Karpas-422 (cell line): ENCODE results near the gene ZNF362. TPM values are rescaled to one million over a fixed set of nuclear protein-coding genes. Genes with fewer than 3 reads are reported as not detected.

ENCODE experiments used
- DNase-seq: peaks from one replicate; pipeline ENCODE4 v3.0.0-alpha.2; 2015
- H2AFZ ChIP-seq: fragments of 200-600 bp; sonication (generic); 2 replicates; pipeline ENCODE4 v1.6.1; 2014; ENCODE audit warnings: antibody characterized with exemption, low read length, mixed read lengths
- H3K27ac ChIP-seq: fragments of 200-600 bp; sonication (generic); 2 replicates; pipeline ENCODE4 v1.5.1; 2014; ENCODE audit warnings: mild to moderate bottlenecking, low read length, moderate library complexity
- H3K27me3 ChIP-seq: fragments of 200-600 bp; sonication (generic); 2 replicates; pipeline ENCODE4 v1.6.1; 2014; ENCODE audit warnings: low read length, mixed read lengths
- H3K36me3 ChIP-seq: fragments of 200-600 bp; sonication (generic); 2 replicates; pipeline ENCODE4 v1.6.1; 2014; ENCODE audit warnings: low read length, mixed read lengths; ENCODE audit not compliant: insufficient read depth
- H3K4me1 ChIP-seq: fragments of 200-600 bp; sonication (generic); 2 replicates; pipeline ENCODE4 v1.6.1; 2014; ENCODE audit warnings: mild to moderate bottlenecking, low read length, mixed read lengths
- H3K4me2 ChIP-seq: fragments of 200-600 bp; sonication (generic); 2 replicates; pipeline ENCODE4 v1.6.1; 2014; ENCODE audit warnings: low read length, low read depth, mild to moderate bottlenecking; ENCODE audit not compliant: poor library complexity, severe bottlenecking
- H3K4me3 ChIP-seq: fragments of 200-600 bp; sonication (generic); 2 replicates; pipeline ENCODE4 v1.5.1; 2014; ENCODE audit warnings: mild to moderate bottlenecking, antibody characterized with exemption, low read length, mixed read lengths
- H3K79me2 ChIP-seq: fragments of 200-600 bp; sonication (generic); 2 replicates; pipeline ENCODE4 v1.6.1; 2014; ENCODE audit warnings: mild to moderate bottlenecking, low read length, mixed read lengths
- H3K9ac ChIP-seq: fragments of 200-600 bp; sonication (generic); 2 replicates; pipeline ENCODE4 v1.6.0; 2014; ENCODE audit warnings: low read length
- H3K9me2 ChIP-seq: fragments of 200-600 bp; sonication (generic), shearing (Covaris generic); replicated peaks from 2 replicates; pipeline ENCODE4 v1.6.0; 2014; ENCODE audit warnings: mild to moderate bottlenecking, low read length, moderate library complexity; ENCODE audit not compliant: insufficient read depth
- H3K9me3 ChIP-seq: fragments of 300-700, 200-600 bp; sonication (generic); 2 replicates; pipeline ENCODE4 v1.6.1; 2014; ENCODE audit warnings: low read length, mixed read lengths
- H4K20me1 ChIP-seq: fragments of 200-600 bp; sonication (generic); 2 replicates; pipeline ENCODE4 v1.6.1; 2014; ENCODE audit warnings: mild to moderate bottlenecking, antibody characterized with exemption, low read length, low read depth; ENCODE audit not compliant: insufficient read depth
- total RNA-seq: library from RNA; depleted of rRNA; stranded (reverse); fragments of >200 nt; shearing (Covaris generic); gene quantifications from 2 replicates; pipeline ENCODE4 v1.2.3, GENCODE V29; 2014; ENCODE audit warnings: low replicate concordance

The ZNF362 gene
- total RNA-seq, 1 experiment from 2014 or later, result 16.7 TPM

DNA sequence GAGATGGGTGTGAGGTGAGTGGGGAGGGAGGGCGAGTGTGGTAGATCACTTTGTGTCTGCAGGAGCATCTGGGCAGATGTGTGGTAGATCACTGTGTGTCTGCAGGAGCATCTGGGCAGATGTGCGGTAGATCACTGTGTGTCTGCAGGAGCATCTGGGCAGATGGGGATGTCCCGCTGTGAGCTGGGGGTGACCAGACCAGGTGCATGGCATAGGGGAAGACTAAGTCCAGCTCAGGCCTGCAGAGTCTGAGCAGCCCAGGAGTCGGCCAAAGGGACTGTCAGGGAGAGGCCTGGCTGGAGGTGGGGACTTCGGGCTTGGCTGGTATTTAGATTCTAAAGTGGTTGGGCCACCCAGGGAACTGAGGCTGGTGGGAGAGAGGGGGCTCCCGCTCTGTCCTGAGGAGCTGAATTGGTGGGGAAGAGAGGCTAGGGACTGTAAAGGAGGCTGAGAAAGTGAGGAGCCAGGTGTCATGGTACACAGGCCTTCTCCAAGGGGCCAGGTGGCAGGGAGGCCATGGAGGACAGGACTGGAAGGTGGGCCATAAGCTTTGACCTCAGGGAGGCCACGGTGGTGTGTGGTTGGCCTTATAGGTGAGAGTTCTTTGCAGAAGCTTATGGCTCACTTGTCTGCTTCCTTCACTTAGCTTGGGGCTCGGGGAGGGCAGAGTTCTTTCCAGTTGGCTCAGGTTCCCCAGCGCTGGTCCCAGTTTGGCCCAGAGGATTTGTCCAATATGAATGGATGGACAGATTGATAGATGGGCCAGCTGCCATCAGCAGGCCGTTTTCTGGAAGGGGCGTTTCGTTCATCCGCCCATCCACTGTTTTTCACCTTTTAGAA lies 15.6 kb downstream of the ZNF362 start:
- Histone ChIP-seq H3K79me2 (no peaks in the 10 kb centered on the region), H4K20me1 (no peaks in the 10 kb centered on the region), H3K4me2 (no peak overlapping the region), H3K36me3 (no peaks in the 10 kb centered on the region), H3K4me1 (peaks cover 27% of the 10 kb centered on the region), H3K9me3 (no peaks in the 10 kb centered on the region), H3K27ac (no peak overlapping the region), H3K27me3 (no peaks in the 10 kb centered on the region), H3K4me3 (no peak overlapping the region), H3K9me2 (no peaks in the 10 kb centered on the region), H2AFZ (no peak overlapping the region), H3K9ac (no peak overlapping the region)
- DNase-seq, result no peak

GRCh38 chr1:33272509-33272908 lies 16.2 kb downstream of the ZNF362 start:
- H3K9ac ChIP-seq, result no peak overlapping the region
- no peaks in the 10 kb centered on the region for H3K27me3 ChIP-seq
- no peaks in the 10 kb centered on the region for H4K20me1 ChIP-seq
- no peak overlapping the region for H3K4me3 ChIP-seq
- H3K36me3 ChIP-seq, result no peaks in the 10 kb centered on the region
- no peak overlapping the region for H3K4me2 ChIP-seq
- no peaks in the 10 kb centered on the region for H3K9me3 ChIP-seq
- H3K4me1 ChIP-seq, result peaks cover 21% of the 10 kb centered on the region
- H2AFZ ChIP-seq, result no peak overlapping the region
- no peaks in the 10 kb centered on the region for H3K9me2 ChIP-seq
- H3K79me2 ChIP-seq, result no peaks in the 10 kb centered on the region
- no peak for DNase-seq
- H3K27ac ChIP-seq, result no peak overlapping the region

DNA sequence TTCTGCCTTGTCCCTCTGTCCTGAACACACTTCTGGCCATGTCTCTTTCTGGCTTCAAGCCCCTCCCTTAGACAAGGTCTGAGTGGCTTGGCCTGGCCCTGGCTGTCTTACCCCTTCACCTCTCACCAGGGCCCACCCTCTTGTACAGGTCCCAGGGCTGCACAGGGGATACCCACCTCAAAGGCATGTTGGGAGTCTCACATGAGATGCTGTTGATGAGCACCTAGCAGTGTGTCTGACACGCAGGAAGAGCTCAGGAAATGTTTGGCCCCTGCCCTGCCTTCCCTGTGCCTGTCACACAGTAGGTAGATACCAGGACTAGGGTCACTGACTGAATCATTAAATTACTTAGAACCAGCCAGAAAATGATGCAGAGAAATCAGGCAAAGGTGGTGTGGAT lies 16.6 kb downstream of the ZNF362 start:
- Histone ChIP-seq H2AFZ (no peak overlapping the region), H3K9ac (no peak overlapping the region), H3K4me2 (no peak overlapping the region), H3K27ac (no peak overlapping the region), H3K9me3 (no peaks in the 10 kb centered on the region), H3K4me1 (peaks cover 20% of the 10 kb centered on the region), H3K4me3 (no peak overlapping the region), H3K36me3 (no peaks in the 10 kb centered on the region), H3K79me2 (no peaks in the 10 kb centered on the region), H4K20me1 (no peaks in the 10 kb centered on the region), H3K9me2 (no peaks in the 10 kb centered on the region), H3K27me3 (no peaks in the 10 kb centered on the region)
- no peak for DNase-seq

DNA sequence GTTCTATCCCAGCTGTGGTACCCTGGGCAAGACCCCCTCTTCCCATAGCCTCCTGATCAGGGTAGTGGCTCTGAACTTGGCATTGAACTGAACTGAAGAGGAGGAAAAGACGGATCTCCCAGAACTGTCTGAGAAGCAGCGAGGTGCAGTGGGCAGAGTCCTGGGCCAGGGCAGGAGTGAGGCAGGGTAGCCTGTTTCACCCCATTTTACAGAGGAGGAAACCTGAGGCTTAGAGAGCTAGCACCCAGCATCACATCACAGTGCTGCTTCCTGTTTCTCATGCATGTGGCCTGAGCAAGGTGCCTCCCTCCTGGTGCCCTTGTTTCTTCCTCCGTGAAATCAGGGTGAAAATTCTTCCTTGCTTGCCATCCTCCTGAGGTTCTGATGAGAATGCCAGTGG lies 17.1 kb downstream of the ZNF362 start:
- no peak for DNase-seq
- H3K79me2 ChIP-seq, result no peaks in the 10 kb centered on the region
- no peaks in the 10 kb centered on the region for H3K36me3 ChIP-seq
- H3K4me2 ChIP-seq, result no peak overlapping the region
- no peak overlapping the region for H3K9ac ChIP-seq
- H3K27me3 ChIP-seq, result no peaks in the 10 kb centered on the region
- H3K27ac ChIP-seq, result no peak overlapping the region
- H3K4me1 ChIP-seq, result peaks cover 24% of the 10 kb centered on the region
- no peaks in the 10 kb centered on the region for H4K20me1 ChIP-seq
- no peak overlapping the region for H3K4me3 ChIP-seq
- H3K9me2 ChIP-seq, result no peaks in the 10 kb centered on the region
- no peak overlapping the region for H2AFZ ChIP-seq
- H3K9me3 ChIP-seq, result no peaks in the 10 kb centered on the region

DNA sequence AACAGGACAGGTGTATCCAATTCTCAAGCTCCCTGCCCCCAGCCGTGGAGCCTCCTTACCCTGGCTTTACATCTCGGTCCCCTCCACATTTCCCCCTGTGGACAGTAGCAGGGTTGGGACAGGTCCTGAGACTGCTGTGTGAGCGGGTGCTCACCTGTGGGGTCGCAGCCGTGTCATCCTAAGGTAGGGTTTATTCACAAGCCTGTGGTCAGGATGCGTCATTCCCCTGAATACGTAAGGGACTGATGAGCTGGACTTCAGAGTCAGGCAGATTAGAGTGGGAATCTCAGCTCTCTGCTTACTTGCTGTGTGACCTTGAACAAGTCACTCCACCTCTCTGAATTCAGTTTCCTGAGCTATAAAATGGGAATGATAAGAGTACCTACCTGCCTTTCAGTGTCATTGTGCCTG lies 17.7 kb downstream of the ZNF362 start:
- no peaks in the 10 kb centered on the region for H3K9me2 ChIP-seq
- H2AFZ ChIP-seq, result no peak overlapping the region
- peak overlapping the region; percentile 37 for H3K4me2 ChIP-seq
- H3K36me3 ChIP-seq, result no peaks in the 10 kb centered on the region
- H3K27me3 ChIP-seq, result no peaks in the 10 kb centered on the region
- no peak for DNase-seq
- no peaks in the 10 kb centered on the region for H3K9me3 ChIP-seq
- H3K4me1 ChIP-seq, result peaks cover 27% of the 10 kb centered on the region
- H3K79me2 ChIP-seq, result no peaks in the 10 kb centered on the region
- no peak overlapping the region for H3K9ac ChIP-seq
- H3K27ac ChIP-seq, result no peak overlapping the region
- H3K4me3 ChIP-seq, result peak overlapping the region; percentile 1; the same call in 1 of the 2 replicates
- H4K20me1 ChIP-seq, result no peaks in the 10 kb centered on the region

DNA sequence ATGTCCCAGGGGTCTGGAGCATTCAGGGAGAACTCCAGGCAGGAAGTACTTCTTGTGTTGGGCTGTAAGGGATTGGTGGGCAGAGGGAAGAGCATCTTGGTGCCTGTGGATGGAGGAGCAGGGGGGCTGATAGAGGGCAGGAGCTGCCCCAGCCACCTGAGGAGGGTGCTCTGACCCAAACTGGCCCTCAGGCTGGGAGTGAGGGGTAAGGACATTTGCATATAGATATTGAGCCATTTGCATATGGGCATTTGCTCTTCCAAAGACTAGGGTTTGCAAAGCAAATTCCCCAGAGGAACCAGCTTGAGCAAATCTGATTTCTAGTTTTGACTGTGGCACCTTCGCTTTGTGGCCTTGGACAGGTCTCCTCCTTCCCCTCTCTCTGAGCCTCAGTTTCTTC lies 18.2 kb downstream of the ZNF362 start:
- Histone ChIP-seq H3K27ac (peak overlapping the region; percentile 21; the same call in 1 of the 2 replicates), H3K27me3 (no peaks in the 10 kb centered on the region), H3K4me2 (peak overlapping the region; percentile 37), H4K20me1 (no peaks in the 10 kb centered on the region), H3K36me3 (no peaks in the 10 kb centered on the region), H2AFZ (no peak overlapping the region), H3K9me2 (no peaks in the 10 kb centered on the region), H3K9ac (no peak overlapping the region), H3K79me2 (no peaks in the 10 kb centered on the region), H3K4me1 (peaks cover 27% of the 10 kb centered on the region), H3K9me3 (no peaks in the 10 kb centered on the region), H3K4me3 (peak overlapping the region; percentile 1; the same call in 1 of the 2 replicates)
- DNase-seq, result peak; percentile 70

DNA sequence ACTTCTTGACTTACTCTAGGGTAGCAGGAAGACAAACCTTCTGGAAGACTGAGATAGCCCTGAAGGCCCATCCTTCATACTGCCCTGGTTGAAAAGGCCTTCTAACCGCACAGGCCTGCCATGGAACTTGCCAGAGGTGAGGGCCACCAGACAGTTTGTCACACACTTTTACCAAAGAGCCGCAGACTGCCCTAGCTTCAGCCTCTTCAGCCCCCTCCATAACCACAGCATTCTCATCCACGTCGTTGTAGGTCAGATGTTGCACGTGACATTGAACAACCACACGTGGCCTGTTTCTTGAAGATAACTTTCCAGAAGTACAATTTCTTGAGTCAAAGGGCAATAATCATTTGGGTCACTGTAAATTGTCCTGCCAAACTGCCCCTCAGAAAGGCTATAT lies 18.9 kb downstream of the ZNF362 start:
- Histone ChIP-seq H3K79me2 (no peaks in the 10 kb centered on the region), H3K4me2 (no peak overlapping the region), H3K36me3 (no peaks in the 10 kb centered on the region), H2AFZ (no peak overlapping the region), H3K27me3 (no peaks in the 10 kb centered on the region), H3K4me1 (peaks cover 27% of the 10 kb centered on the region), H3K9ac (no peak overlapping the region), H3K9me3 (no peaks in the 10 kb centered on the region), H3K27ac (no peak overlapping the region), H3K9me2 (no peaks in the 10 kb centered on the region), H3K4me3 (no peak overlapping the region), H4K20me1 (no peaks in the 10 kb centered on the region)
- DNase-seq, result no peak

DNA sequence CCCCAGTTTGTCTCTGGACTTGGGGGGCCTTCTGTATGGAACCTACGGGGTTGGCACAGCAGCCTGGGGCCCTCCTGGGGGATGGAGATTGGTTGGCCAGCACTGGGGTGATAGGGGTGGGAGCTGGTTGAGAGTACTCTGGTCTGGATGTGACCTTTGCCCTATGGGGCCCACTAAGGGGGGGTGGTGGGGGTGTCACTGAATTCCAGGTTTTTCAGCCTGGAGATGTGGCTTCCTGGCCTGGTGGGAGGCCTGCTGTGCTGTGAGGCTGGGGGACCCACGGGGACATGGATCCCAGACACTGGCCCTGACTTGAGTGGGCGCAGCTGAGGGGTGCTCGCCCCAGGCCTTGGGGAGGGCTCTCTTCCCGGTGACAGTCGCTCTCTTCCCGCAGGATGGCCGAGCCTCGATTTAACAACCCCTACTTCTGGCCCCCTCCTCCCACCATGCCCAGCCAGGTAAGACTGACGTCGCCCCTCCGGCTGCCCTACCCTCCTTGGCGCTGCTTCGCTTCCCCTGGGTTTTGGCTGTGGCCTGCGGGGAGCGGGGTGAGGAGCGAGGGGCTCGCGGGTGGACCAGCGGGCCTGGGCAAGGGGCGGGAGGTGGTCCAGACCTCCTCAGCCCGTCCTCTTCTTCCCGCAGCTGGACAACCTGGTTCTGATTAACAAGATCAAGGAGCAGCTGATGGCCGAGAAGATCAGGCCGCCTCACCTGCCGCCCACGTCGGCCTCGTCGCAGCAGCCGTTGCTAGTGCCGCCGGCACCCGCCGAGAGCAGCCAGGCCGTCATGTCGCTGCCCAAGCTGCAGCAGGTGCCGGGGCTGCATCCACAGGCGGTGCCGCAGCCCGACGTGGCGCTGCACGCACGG lies 19.6 kb downstream of the ZNF362 start:
- H2AFZ ChIP-seq, result no peak overlapping the region
- no peaks in the 10 kb centered on the region for H3K79me2 ChIP-seq
- no peaks in the 10 kb centered on the region for H3K9me3 ChIP-seq
- no peaks in the 10 kb centered on the region for H4K20me1 ChIP-seq
- no peak overlapping the region for H3K4me2 ChIP-seq
- H3K9me2 ChIP-seq, result no peaks in the 10 kb centered on the region
- no peak overlapping the region for H3K27ac ChIP-seq
- peaks cover 27% of the 10 kb centered on the region for H3K4me1 ChIP-seq
- no peaks in the 10 kb centered on the region for H3K27me3 ChIP-seq
- no peak overlapping the region for H3K9ac ChIP-seq
- DNase-seq, result no peak
- H3K4me3 ChIP-seq, result no peak overlapping the region
- no peaks in the 10 kb centered on the region for H3K36me3 ChIP-seq
